ENCODE measurements around the gene PIK3R1.

GRCh38 chr5:68237715-68238114, 22.2 kb downstream of the PIK3R1 start:
- no peak for TF ChIP-seq POLR2A (IDR thresholded peaks at IDR 0.05)
- no peak for TF ChIP-seq CTCF (IDR thresholded peaks at IDR 0.05)
- TF ChIP-seq EP300 (IDR thresholded peaks at IDR 0.05), result no peak
- no peak for TF ChIP-seq POLR2AphosphoS5 (IDR thresholded peaks at IDR 0.05)
